Panc1 (cell line): ENCODE data around the gene MACF1. TPM values are rescaled to one million over a fixed set of nuclear protein-coding genes. Genes with fewer than 3 reads are reported as not detected.

Source experiments
- ATAC-seq: fragments of 200-7000 bp; cut with Tn5 transposase; 2 replicates; pipeline ENCODE4 v1.9.1; 2020; ENCODE audit warnings: mild to moderate bottlenecking, moderate library complexity
- BruUV-seq: library from RNA; stranded (reverse); fragments of 400-500 nt; replicated peaks from 2 replicates; lab custom pipeline; 2021; lab: Mats Ljungman, UMichigan
- CTCF ChIA-PET: fragments of 300-600 bp; sonication (Branson Sonifier 250); formaldehyde crosslinking; loops from one replicate; lab custom pipeline; 2022; ENCODE audit warnings: antibody characterized with exemption; lab: Charles Lee
- POLR2A ChIA-PET: fragments of 300-600 bp; sonication (Branson Sonifier 250); formaldehyde crosslinking; loops from one replicate; lab custom pipeline; 2022; ENCODE audit warnings: antibody characterized with exemption; lab: Charles Lee
- DNase-seq: peaks from one replicate; pipeline ENCODE4 v3.0.0-alpha.2; 2010; ENCODE audit warnings: low read depth, low spot score
- H3K27ac ChIP-seq: 2 replicates; pipeline ENCODE4 v1.5.1; 2011; ENCODE audit warnings: mild to moderate bottlenecking, low read length, inconsistent platforms
- H3K27me3 ChIP-seq: fragments of 200-500 bp; sonication (Bioruptor generic); 2 replicates; pipeline ENCODE4 v1.6.0; 2014; ENCODE audit warnings: low read length, inconsistent platforms; ENCODE audit not compliant: control insufficient read depth, insufficient read depth
- H3K36me3 ChIP-seq: fragments of 200-500 bp; sonication (Bioruptor generic); 2 replicates; pipeline ENCODE4 v1.5.1; 2014; ENCODE audit warnings: inconsistent platforms, mild to moderate bottlenecking, low read length, moderate library complexity; ENCODE audit not compliant: control insufficient read depth, insufficient read depth
- H3K4me1 ChIP-seq: 2 replicates; pipeline ENCODE4 v1.5.1; 2011; ENCODE audit warnings: inconsistent platforms, mild to moderate bottlenecking, low read length, moderate library complexity; ENCODE audit not compliant: control insufficient read depth, insufficient read depth
- H3K4me3 ChIP-seq, 2 experiments: 2 replicates each; pipeline ENCODE4 v1.5.1; 2011 to 2012; ENCODE audit warnings: low read depth in 2 of 2, low read length in 2 of 2, mild to moderate bottlenecking in 2 of 2, inconsistent platforms in 1 of 2, moderate library complexity in 1 of 2
- H3K9me3 ChIP-seq: fragments of 200-500 bp; sonication (Bioruptor generic); 2 replicates; pipeline ENCODE4 v1.5.1; 2014; ENCODE audit warnings: low read depth, mild to moderate bottlenecking, inconsistent platforms, low read length, moderate library complexity; ENCODE audit not compliant: control insufficient read depth, insufficient read depth
- CTCF ChIP-seq: fragments of 450-650 bp; IDR thresholded peaks from 2 replicates; pipeline ENCODE4 v1.5.1; 2017; ENCODE audit warnings: mild to moderate bottlenecking
- POLR2AphosphoS5 ChIP-seq: IDR thresholded peaks from 2 replicates; pipeline ENCODE4 v1.6.1; 2012; ENCODE audit warnings: mild to moderate bottlenecking, low read depth, low read length, moderate library complexity
- REST ChIP-seq, 2 experiments: IDR thresholded peaks; 2 replicates each; pipeline ENCODE4 v1.6.1; 2011 to 2012; ENCODE audit warnings: low read depth in 2 of 2, control low read depth in 1 of 2, low read length in 1 of 2, mild to moderate bottlenecking in 1 of 2, moderate library complexity in 1 of 2; ENCODE audit not compliant: insufficient read depth in 1 of 2
- SIN3A ChIP-seq: IDR thresholded peaks from 2 replicates; pipeline ENCODE4 v1.6.1; 2012; ENCODE audit warnings: low read depth, mild to moderate bottlenecking, low read length, moderate library complexity, borderline replicate concordance; ENCODE audit not compliant: insufficient read depth
- TCF7L2 ChIP-seq: IDR thresholded peaks from 2 replicates; pipeline ENCODE4 v1.6.1; 2011; ENCODE audit warnings: mild to moderate bottlenecking, low read depth, low read length, inconsistent platforms
- in situ Hi-C: cut with HindIII; loops from 2 replicates; pipeline ENCODE4 v1.10.0; 2016; ENCODE audit warnings: low sequenced_read_pairs, low pct_unique_long_range_greater_than_20kb
- intact Hi-C: fragments of 100-400 bp; cut with micrococcal nuclease; formaldehyde crosslinking; loops from one replicate; pipeline ENCODE4 v1.10.0; 2022; ENCODE audit not compliant: unreplicated experiment
- total RNA-seq: library from RNA; stranded (reverse); gene quantifications from one replicate; pipeline ENCODE4 v1.2.1, GENCODE V29; 2021; ENCODE audit not compliant: unreplicated experiment

MACF1 gene
- total RNA-seq, 1 experiment from 2014 or later, result 413 TPM

- CTCF ChIA-PET, result interaction anchor here (1.4 kb wide), 1 partner anchor 28 kb away, joined by 3 read pairs; no protein-coding TSS in a partner anchor
- in situ Hi-C loops, result no loop called here
- POLR2A ChIA-PET, result no interaction called here
Measured at GRCh38 chr1:39164256-39164655, 40.2 kb upstream of the MACF1 start.

GRCh38 chr1:39165049-39165448 lies 39.4 kb upstream of the MACF1 start:
- no peaks in the 10 kb centered on the region for H3K36me3 ChIP-seq
- TF ChIP-seq SIN3A, result no peak
- TF ChIP-seq CTCF, result no peak
- TF ChIP-seq POLR2AphosphoS5, result no peak
- TF ChIP-seq TCF7L2, result no peak
- TF ChIP-seq REST (IDR thresholded peaks at IDR 0.05; ENCODE audit: insufficient read depth in 1 of 2, low read depth in 2 of 2, low read length in 1 of 2), result no peak
- no peaks in the 10 kb centered on the region for H3K27me3 ChIP-seq
- no TSS peak for BruUV-seq
- peaks cover 62% of the 10 kb centered on the region for H3K4me1 ChIP-seq
- no peak for DNase-seq
- ChIA-PET POLR2A (interaction anchor here (0.6 kb wide), 1 partner anchor 403 kb away, joined by 3 read pairs; no protein-coding TSS in a partner anchor), CTCF (interaction anchor here (1.4 kb wide), 1 partner anchor 27 kb away, joined by 3 read pairs; no protein-coding TSS in a partner anchor)
- intact Hi-C loops (no loop called here), in situ Hi-C loops (no loop called here)
- ATAC-seq, result peak; percentile 68
- no peak overlapping the region for H3K4me3 ChIP-seq
- peak overlapping the region; percentile 76 for H3K27ac ChIP-seq
- no peaks in the 10 kb centered on the region for H3K9me3 ChIP-seq

More at GRCh38 chr1:39164256-39164655, 40.2 kb upstream of the MACF1 start:
- H3K4me3 ChIP-seq, result no peak overlapping the region
- BruUV-seq, result no TSS peak
- peak overlapping the region; percentile 76 for H3K27ac ChIP-seq
- no peaks in the 10 kb centered on the region for H3K27me3 ChIP-seq
- H3K9me3 ChIP-seq, result no peaks in the 10 kb centered on the region
- peaks cover 64% of the 10 kb centered on the region for H3K4me1 ChIP-seq
- intact Hi-C loops, result no loop called here
- ATAC-seq (no peak), DNase-seq (no peak)
- TF ChIP-seq SIN3A (no peak), POLR2AphosphoS5 (no peak), TCF7L2 (no peak), REST (IDR thresholded peaks at IDR 0.05; ENCODE audit: insufficient read depth in 1 of 2, low read depth in 2 of 2, low read length in 1 of 2) (no peak), CTCF (no peak)
- H3K36me3 ChIP-seq, result no peaks in the 10 kb centered on the region
